HepG2 (cell line): Measurements from ENCODE around the gene PDILT.

Experiments used
- MTF1 ChIP-seq: sonication (generic); formaldehyde crosslinking; IDR thresholded peaks from 2 replicates; pipeline ENCODE4 v1.5.0; 2020; ENCODE audit warnings: missing genetic modification reagents
- ZNF263 ChIP-seq: sonication (generic); formaldehyde crosslinking; IDR thresholded peaks from 2 replicates; pipeline ENCODE4 v1.4.0; 2020; ENCODE audit warnings: missing genetic modification reagents

GRCh38 chr16:20321671-20322070, 82.9 kb downstream of the PDILT start:
- TF ChIP-seq ZNF263 (no peak), MTF1 (no peak)
